Stomach (tissue), 9 donors: ENCODE results near the gene FBXW8. TPM values are rescaled to one million over a fixed set of nuclear protein-coding genes. Genes with fewer than 3 reads are reported as not detected.

ENCODE experiments used
- DNase-seq, 2 donors: peaks; one replicate each; pipeline versions ENCODE4 v3.0.0 to v3.0.0-alpha.2; 2013 to 2019
- H3K27ac ChIP-seq, 5 donors: fragments of 200-600 bp in 4 of 5; sonication (generic) in 4 of 5; one replicate each; pipeline ENCODE4 v1.5.1; 2013 to 2019; ENCODE audit warnings: mild to moderate bottlenecking in 1 of 5, moderate library complexity in 1 of 5
- H3K27me3 ChIP-seq, 3 donors: fragments of 200-600 bp; sonication (generic); one replicate each; pipeline ENCODE4 v1.5.1; 2017 to 2019; ENCODE audit warnings: mixed run types in 1 of 3
- H3K36me3 ChIP-seq, 4 donors: fragments of 200-600 bp; sonication (generic); 1 replicate in 3 of 4; 2 replicates in 1 of 4; pipeline ENCODE4 v1.5.1; 2016 to 2019
- H3K4me1 ChIP-seq, 4 donors: fragments of 200-600 bp; sonication (generic); one replicate each; pipeline ENCODE4 v1.5.1; 2016 to 2019
- H3K4me3 ChIP-seq, 4 donors: fragments of 200-600 bp; sonication (generic) in 3 of 4; one replicate each; pipeline ENCODE4 v1.5.1; 2016 to 2019; ENCODE audit warnings: mild to moderate bottlenecking in 1 of 4
- H3K9me3 ChIP-seq, 4 donors: fragments of 200-600 bp; sonication (generic); one replicate each; pipeline ENCODE4 v1.5.1; 2016 to 2019
- EP300 ChIP-seq: sonication (generic); formaldehyde crosslinking; IDR thresholded peaks from one replicate; pipeline ENCODE4 v1.6.1; 2017; ENCODE audit warnings: antibody characterized with exemption
- POLR2A ChIP-seq, 4 donors: fragments of 450-650 bp; IDR thresholded peaks; one replicate each; pipeline ENCODE4 v1.6.1; 2016; ENCODE audit warnings: antibody characterized with exemption in 4 of 4, control low read depth in 2 of 4, mild to moderate bottlenecking in 1 of 4, moderate library complexity in 1 of 4
- POLR2AphosphoS5 ChIP-seq, 3 donors: sonication (generic); formaldehyde crosslinking; IDR thresholded peaks; one replicate each; pipeline ENCODE4 v1.6.1; 2016; ENCODE audit warnings: antibody characterized with exemption in 3 of 3
- WGBS, 5 donors: extraction: QIAGEN DNeasy Blood & Tissue Kit in 3 of 5; methylation state at CpG; one replicate each; pipeline versions ENCODE4 v1.1.5 to v1.1.7; 2013 to 2018; 5-methylcytosine and 5-hydroxymethylcytosine counted together
- intact Hi-C: fragments of 100-400 bp; cut with DNase I; formaldehyde crosslinking; loops from one replicate; pipeline ENCODE4 v1.15.1; 2023; ENCODE audit warnings: low total_unique reads
- polyA plus RNA-seq, 3 donors: library from polyadenylated mRNA; stranded (reverse); fragments of 200-250 nt; gene quantifications; one replicate each; pipeline ENCODE4 v1.2.3, GENCODE V29; 2013
- total RNA-seq, 5 donors: library from RNA; depleted of rRNA; stranded (reverse); fragments of >200 nt; gene quantifications; one replicate each; pipeline versions ENCODE4 v1.1.0 to v1.2.3, GENCODE V29; 2014 to 2016
- TF ChIP-seq, protein P1 (sequence below), 7 experiments: fragments of 450-650 bp in 4 of 7; fragments of 200-600 bp in 3 of 7; sonication (generic) in 3 of 7; IDR thresholded peaks; one replicate each; pipeline ENCODE4 v1.5.1; 2016 to 2019; ENCODE audit warnings: antibody characterized with exemption in 7 of 7, control low read depth in 2 of 7, mild to moderate bottlenecking in 1 of 7
- donor health status: healthy with polysubstance abuse.
- donor health status: Bipolar disorder and iron deficiency.
- donor health status: healthy.

Gene FBXW8
- total and polyA plus RNA-seq, 8 donors = 3.2 to 28.7 (median 6.7) TPM

DNA sequence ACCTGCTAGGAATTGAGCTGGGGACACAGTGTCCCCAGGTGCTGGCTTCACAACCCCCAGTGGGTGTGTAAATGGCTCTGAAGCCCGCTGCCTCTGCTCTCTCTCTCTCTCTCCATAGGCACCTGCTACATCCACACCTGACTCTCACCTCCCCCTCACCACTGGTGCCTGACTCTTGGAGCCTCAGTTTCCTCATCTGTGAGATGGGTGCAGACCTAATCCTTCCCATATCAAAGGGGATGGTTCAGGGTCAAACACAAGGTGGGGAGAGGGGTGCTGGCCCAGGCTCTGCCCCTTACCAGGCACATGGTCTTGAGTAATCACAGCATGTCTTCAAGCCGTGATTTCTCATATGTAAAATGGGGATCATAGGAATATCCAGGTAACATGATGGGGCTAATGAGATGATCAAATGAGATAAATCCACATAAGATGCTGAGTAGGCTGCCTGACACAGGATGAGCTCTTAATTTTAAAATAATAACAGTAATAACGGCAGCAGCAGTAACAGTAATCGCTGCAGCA is 150.9 kb downstream of the FBXW8 start:
- Histone ChIP-seq H3K36me3 (peaks cover 0 to 10% (median 5%) of the 10 kb centered on the region in 4 donors), H3K9me3 (no peaks in the 10 kb centered on the region), H3K4me3 (no peak overlapping the region), H3K4me1 (peaks cover 19 to 65% (median 37%) of the 10 kb centered on the region in 4 donors), H3K27me3 (no peaks in the 10 kb centered on the region), H3K27ac (peak overlapping the region in 1 of 5 donors; percentile 58)
- 83 to 93% (median 91%) methylated on average over 4 of the region's 4 CpGs for WGBS, 5 donors
- DNase-seq = no peak
- TF ChIP-seq POLR2AphosphoS5 (IDR thresholded peaks at IDR 0.05) (no peak), EP300 (no peak), POLR2A (IDR thresholded peaks at IDR 0.05) (no peak)
- TF ChIP-seq, protein P1, sequence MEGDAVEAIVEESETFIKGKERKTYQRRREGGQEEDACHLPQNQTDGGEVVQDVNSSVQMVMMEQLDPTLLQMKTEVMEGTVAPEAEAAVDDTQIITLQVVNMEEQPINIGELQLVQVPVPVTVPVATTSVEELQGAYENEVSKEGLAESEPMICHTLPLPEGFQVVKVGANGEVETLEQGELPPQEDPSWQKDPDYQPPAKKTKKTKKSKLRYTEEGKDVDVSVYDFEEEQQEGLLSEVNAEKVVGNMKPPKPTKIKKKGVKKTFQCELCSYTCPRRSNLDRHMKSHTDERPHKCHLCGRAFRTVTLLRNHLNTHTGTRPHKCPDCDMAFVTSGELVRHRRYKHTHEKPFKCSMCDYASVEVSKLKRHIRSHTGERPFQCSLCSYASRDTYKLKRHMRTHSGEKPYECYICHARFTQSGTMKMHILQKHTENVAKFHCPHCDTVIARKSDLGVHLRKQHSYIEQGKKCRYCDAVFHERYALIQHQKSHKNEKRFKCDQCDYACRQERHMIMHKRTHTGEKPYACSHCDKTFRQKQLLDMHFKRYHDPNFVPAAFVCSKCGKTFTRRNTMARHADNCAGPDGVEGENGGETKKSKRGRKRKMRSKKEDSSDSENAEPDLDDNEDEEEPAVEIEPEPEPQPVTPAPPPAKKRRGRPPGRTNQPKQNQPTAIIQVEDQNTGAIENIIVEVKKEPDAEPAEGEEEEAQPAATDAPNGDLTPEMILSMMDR (IDR thresholded peaks at IDR 0.05) = no peak
- intact Hi-C loops = no loop called here

DNA sequence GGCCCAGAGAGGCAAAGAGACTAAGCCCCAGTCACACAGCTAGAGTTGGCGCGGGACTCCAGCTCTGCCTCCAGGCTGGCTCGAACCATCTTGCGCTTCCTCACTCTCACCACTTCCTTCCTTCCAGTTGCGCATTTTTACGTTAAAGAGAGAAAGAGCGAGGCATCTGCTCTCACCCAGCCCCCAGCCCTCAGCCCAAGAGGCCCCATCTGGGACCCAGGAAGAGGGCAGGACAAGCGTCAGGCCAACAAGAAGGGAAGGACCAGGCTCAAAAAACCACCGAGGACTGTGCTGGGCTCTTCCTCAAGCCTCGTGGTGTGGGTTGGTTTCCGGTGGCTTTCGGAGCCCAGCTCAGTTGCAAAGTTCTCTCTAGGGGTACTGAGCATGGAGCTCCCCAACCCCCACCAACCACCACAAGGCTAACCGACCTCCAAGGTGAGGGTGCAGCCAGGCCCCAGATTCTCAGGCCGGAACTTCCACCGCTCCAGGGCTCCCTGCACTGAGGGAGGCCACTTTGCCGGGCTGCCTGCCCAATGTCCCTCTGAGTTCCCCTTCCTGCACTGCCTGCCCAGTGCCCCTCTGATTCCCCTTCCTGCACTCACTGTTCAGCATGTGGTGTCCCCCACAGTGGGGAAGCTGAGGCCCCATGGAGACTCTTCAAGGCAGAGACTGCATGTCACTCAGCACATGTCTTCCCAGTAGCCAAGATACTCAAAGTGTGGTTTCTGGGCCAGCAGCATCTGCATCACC is 152.6 kb downstream of the FBXW8 start:
- intact Hi-C loops = no loop called here
- TF ChIP-seq, protein P1 (IDR thresholded peaks at IDR 0.05) = no peak
- TF ChIP-seq EP300 (no peak), POLR2AphosphoS5 (IDR thresholded peaks at IDR 0.05) (no peak), POLR2A (IDR thresholded peaks at IDR 0.05) (no peak)
- Histone ChIP-seq H3K27ac (peak overlapping the region in 4 of 5 donors; percentile 8 to 68 (median 33)), H3K36me3 (peaks cover 0 to 4% (median 2%) of the 10 kb centered on the region in 4 donors), H3K27me3 (no peaks in the 10 kb centered on the region), H3K9me3 (no peaks in the 10 kb centered on the region), H3K4me3 (no peak overlapping the region), H3K4me1 (peaks cover 19 to 74% (median 37%) of the 10 kb centered on the region in 4 donors)
- whole genome bisulfite sequencing, 5 donors = 52 to 85% (median 63%) methylated on average over 14 to 16 of the region's 16 CpGs
- peak in 1 of 2 donors; percentile 51 for DNase-seq

DNA sequence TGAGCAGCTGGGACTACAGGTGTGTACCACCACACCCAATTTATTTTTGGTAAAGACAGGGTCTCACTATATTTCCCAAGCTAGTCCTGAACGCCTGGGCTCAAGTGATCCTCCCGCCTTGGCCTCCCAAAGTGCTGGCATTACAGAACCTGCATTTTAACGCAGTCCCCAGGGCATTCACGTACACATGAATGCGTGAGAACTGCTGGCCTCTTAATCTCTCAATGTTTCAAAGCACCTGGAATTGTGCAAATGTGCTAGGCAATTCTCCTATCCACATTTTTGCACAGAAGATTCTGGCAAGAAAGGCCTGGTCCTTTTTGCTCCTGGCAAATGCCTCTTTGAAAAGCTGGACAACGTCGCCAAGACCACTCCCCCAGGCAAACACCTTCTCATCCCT is 153.3 kb downstream of the FBXW8 start:
- TF ChIP-seq, protein P1 (IDR thresholded peaks at IDR 0.05) = no peak
- TF ChIP-seq POLR2AphosphoS5 (IDR thresholded peaks at IDR 0.05) (no peak), EP300 (no peak), POLR2A (IDR thresholded peaks at IDR 0.05) (no peak)
- WGBS, 5 donors = 89 to 92% (median 91%) methylated on average over 7 of the region's 7 CpGs
- H3K27me3 ChIP-seq = no peaks in the 10 kb centered on the region
- DNase-seq = no peak
- peaks cover 0 to 11% (median 2%) of the 10 kb centered on the region in 4 donors for H3K36me3 ChIP-seq
- no peaks in the 10 kb centered on the region for H3K9me3 ChIP-seq
- H3K27ac ChIP-seq = peak overlapping the region in 1 of 5 donors; percentile 57
- intact Hi-C loops = no loop called here
- no peak overlapping the region for H3K4me3 ChIP-seq
- H3K4me1 ChIP-seq = peaks cover 19 to 73% (median 33%) of the 10 kb centered on the region in 4 donors

DNA sequence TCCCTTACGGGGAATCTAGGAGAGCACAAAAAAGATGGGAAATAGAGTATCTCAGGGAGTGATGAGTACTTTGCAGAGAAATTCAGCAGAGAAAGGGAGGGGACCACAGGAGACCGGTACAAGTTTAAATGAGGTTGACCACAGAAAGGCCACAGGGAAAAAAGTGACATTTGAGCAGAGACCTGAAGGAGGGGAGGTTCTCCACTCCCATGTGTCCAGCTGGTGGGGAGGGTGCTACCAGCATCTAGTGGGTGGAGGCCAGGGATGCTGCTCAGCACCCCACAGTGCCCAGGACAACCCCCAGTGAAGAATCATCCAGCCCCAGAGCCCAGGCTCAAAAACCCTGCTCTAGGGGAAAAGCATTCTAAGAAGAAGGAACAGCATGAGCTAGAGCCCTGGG is 153.8 kb downstream of the FBXW8 start:
- 72 to 96% (median 86%) methylated on average over 2 of the region's 2 CpGs for WGBS, 5 donors
- H3K27ac ChIP-seq = peak overlapping the region in 1 of 5 donors; percentile 26
- no peak for TF ChIP-seq POLR2A (IDR thresholded peaks at IDR 0.05)
- no peak for TF ChIP-seq EP300
- TF ChIP-seq POLR2AphosphoS5 (IDR thresholded peaks at IDR 0.05) = no peak
- peaks cover 19 to 72% (median 32%) of the 10 kb centered on the region in 4 donors for H3K4me1 ChIP-seq
- intact Hi-C loops = no loop called here
- peaks cover 0 to 11% (median 2%) of the 10 kb centered on the region in 4 donors for H3K36me3 ChIP-seq
- no peaks in the 10 kb centered on the region for H3K9me3 ChIP-seq
- H3K27me3 ChIP-seq = no peaks in the 10 kb centered on the region
- no peak for DNase-seq
- no peak overlapping the region for H3K4me3 ChIP-seq
